ENCODE data around the gene EYA3.
A peak's percentile ranks its signal among the peaks of the same experiment; 100 is the strongest.

EYA3 gene

DNA sequence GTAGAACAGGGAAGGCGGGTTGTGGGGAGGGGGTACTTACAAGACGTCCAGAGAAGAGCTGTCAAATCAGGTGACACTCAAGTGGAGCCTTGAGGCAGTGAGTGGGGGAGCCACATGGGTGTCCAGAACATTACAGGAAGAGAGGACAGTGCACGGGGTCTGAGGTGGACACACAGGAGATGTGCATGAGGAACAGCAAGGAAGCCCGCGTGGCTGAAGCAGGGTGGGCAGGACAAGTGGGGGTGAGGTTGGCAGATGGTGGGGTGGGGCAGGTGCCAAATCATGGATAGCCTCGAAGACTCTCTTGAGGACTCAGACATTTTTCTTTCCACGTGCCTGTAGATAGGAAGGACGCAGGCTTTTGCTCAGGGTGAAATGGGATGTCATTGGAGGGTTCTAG is 152.7 kb downstream of the EYA3 start:
- DNase-seq = no peak

GRCh38 chr1:27934818-27935549 is 153.4 kb downstream of the EYA3 start, which contains the start of gene SMPDL3B:
Gene SMPDL3B (plus strand): TSS chr1:27935000. CDS start chr1:27935184, 184 bp downstream.
- peak; percentile 55 to 56 for DNase-seq

- DNase-seq = peak; percentile 79 to 80
Observed at GRCh38 chr1:27931759-27932158, 156.7 kb downstream of the EYA3 start.

- no peak for DNase-seq
Observed at GRCh38 chr1:27931184-27931583, 157.2 kb downstream of the EYA3 start.

- no peak for DNase-seq
Observed at GRCh38 chr1:27928216-27928954, 160.0 kb downstream of the EYA3 start.

DNA sequence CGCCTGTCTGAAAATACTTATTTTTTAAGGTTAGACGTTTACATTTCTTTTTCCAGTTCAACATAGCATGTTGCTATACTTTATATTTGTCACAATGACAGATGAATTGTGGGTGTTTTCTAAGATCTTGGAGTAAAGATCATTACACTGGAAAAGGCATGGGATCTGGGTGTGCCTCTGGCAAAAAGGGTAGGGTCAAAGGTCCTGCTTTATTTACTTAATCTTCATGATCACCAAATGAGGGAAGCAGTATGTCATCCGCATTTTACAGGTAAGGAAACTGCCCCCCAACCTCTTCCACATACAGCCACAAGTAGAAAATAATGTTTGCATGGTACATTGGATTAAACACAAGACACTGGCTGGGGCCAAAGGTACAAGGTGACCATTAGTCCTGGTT is 166.1 kb downstream of the EYA3 start:
- no peak for DNase-seq
